Panc1 (cell line): ENCODE data around the gene MLN. TPM values are rescaled to one million over a fixed set of nuclear protein-coding genes. Genes with fewer than 3 reads are reported as not detected.

Experiments used
- ATAC-seq: fragments of 200-7000 bp; cut with Tn5 transposase; 2 replicates; pipeline ENCODE4 v1.9.1; 2020; ENCODE audit warnings: mild to moderate bottlenecking, moderate library complexity
- BruUV-seq: library from RNA; stranded (reverse); fragments of 400-500 nt; replicated peaks from 2 replicates; lab custom pipeline; 2021; lab: Mats Ljungman, UMichigan
- CTCF ChIA-PET: fragments of 300-600 bp; sonication (Branson Sonifier 250); formaldehyde crosslinking; loops from one replicate; lab custom pipeline; 2022; ENCODE audit warnings: antibody characterized with exemption; lab: Charles Lee
- POLR2A ChIA-PET: fragments of 300-600 bp; sonication (Branson Sonifier 250); formaldehyde crosslinking; loops from one replicate; lab custom pipeline; 2022; ENCODE audit warnings: antibody characterized with exemption; lab: Charles Lee
- DNase-seq: peaks from one replicate; pipeline ENCODE4 v3.0.0-alpha.2; 2010; ENCODE audit warnings: low read depth, low spot score
- H3K27ac ChIP-seq: 2 replicates; pipeline ENCODE4 v1.5.1; 2011; ENCODE audit warnings: mild to moderate bottlenecking, low read length, inconsistent platforms
- H3K27me3 ChIP-seq: fragments of 200-500 bp; sonication (Bioruptor generic); 2 replicates; pipeline ENCODE4 v1.6.0; 2014; ENCODE audit warnings: low read length, inconsistent platforms; ENCODE audit not compliant: control insufficient read depth, insufficient read depth
- H3K36me3 ChIP-seq: fragments of 200-500 bp; sonication (Bioruptor generic); 2 replicates; pipeline ENCODE4 v1.5.1; 2014; ENCODE audit warnings: inconsistent platforms, mild to moderate bottlenecking, low read length, moderate library complexity; ENCODE audit not compliant: control insufficient read depth, insufficient read depth
- H3K4me1 ChIP-seq: 2 replicates; pipeline ENCODE4 v1.5.1; 2011; ENCODE audit warnings: inconsistent platforms, mild to moderate bottlenecking, low read length, moderate library complexity; ENCODE audit not compliant: control insufficient read depth, insufficient read depth
- H3K4me3 ChIP-seq, 2 experiments: 2 replicates each; pipeline ENCODE4 v1.5.1; 2011 to 2012; ENCODE audit warnings: low read depth in 2 of 2, low read length in 2 of 2, mild to moderate bottlenecking in 2 of 2, inconsistent platforms in 1 of 2, moderate library complexity in 1 of 2
- H3K9me3 ChIP-seq: fragments of 200-500 bp; sonication (Bioruptor generic); 2 replicates; pipeline ENCODE4 v1.5.1; 2014; ENCODE audit warnings: low read depth, mild to moderate bottlenecking, inconsistent platforms, low read length, moderate library complexity; ENCODE audit not compliant: control insufficient read depth, insufficient read depth
- POLR2AphosphoS5 ChIP-seq: IDR thresholded peaks from 2 replicates; pipeline ENCODE4 v1.6.1; 2012; ENCODE audit warnings: mild to moderate bottlenecking, low read depth, low read length, moderate library complexity
- SIN3A ChIP-seq: IDR thresholded peaks from 2 replicates; pipeline ENCODE4 v1.6.1; 2012; ENCODE audit warnings: low read depth, mild to moderate bottlenecking, low read length, moderate library complexity, borderline replicate concordance; ENCODE audit not compliant: insufficient read depth
- TCF7L2 ChIP-seq: IDR thresholded peaks from 2 replicates; pipeline ENCODE4 v1.6.1; 2011; ENCODE audit warnings: mild to moderate bottlenecking, low read depth, low read length, inconsistent platforms
- in situ Hi-C: cut with HindIII; loops from 2 replicates; pipeline ENCODE4 v1.10.0; 2016; ENCODE audit warnings: low sequenced_read_pairs, low pct_unique_long_range_greater_than_20kb
- intact Hi-C: fragments of 100-400 bp; cut with micrococcal nuclease; formaldehyde crosslinking; loops from one replicate; pipeline ENCODE4 v1.10.0; 2022; ENCODE audit not compliant: unreplicated experiment
- total RNA-seq: library from RNA; stranded (reverse); gene quantifications from one replicate; pipeline ENCODE4 v1.2.1, GENCODE V29; 2021; ENCODE audit not compliant: unreplicated experiment
- TF ChIP-seq, protein P1 (sequence below): fragments of 450-650 bp; IDR thresholded peaks from 2 replicates; pipeline ENCODE4 v1.5.1; 2017; ENCODE audit warnings: mild to moderate bottlenecking
- TF ChIP-seq, protein P2 (sequence below), 2 experiments: IDR thresholded peaks; 2 replicates each; pipeline ENCODE4 v1.6.1; 2011 to 2012; ENCODE audit warnings: low read depth in 2 of 2, control low read depth in 1 of 2, low read length in 1 of 2, mild to moderate bottlenecking in 1 of 2, moderate library complexity in 1 of 2; ENCODE audit not compliant: insufficient read depth in 1 of 2

The MLN gene
- total RNA-seq, 1 experiment from 2014 or later, result not detected

DNA sequence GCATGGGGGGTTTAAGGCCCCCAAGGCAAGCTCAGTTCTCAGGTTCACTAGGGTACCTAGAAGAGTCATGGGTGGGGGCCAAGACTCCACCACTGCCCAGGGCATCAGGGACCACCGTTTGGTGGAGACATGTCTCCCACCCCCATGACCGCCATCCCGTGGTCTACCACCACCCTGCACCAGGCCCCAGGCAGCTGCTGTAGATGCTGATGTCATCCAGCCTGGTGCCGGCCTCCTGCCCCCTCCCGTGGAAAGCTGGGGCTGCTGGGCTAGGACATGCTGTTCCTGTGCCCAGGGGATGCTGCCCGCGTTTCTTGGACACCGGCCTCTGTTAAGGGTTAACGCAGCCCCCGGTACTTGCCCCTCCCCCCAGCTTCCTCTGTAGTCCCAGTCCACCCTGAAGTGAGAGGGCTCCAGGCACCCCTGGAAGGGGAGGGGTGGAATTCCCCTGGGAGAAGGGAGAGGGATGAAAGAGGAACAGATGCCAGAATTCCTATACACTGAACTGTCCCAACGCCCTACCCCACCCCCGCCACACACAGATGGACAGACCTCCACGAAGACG, 57.7 kb downstream of the MLN start:
- Histone ChIP-seq H3K4me1 (peaks cover 9% of the 10 kb centered on the region), H3K4me3 (no peak overlapping the region), H3K27ac (no peak overlapping the region), H3K27me3 (no peaks in the 10 kb centered on the region), H3K36me3 (no peaks in the 10 kb centered on the region), H3K9me3 (no peaks in the 10 kb centered on the region)
- intact Hi-C loops (loop anchor here (10.0 kb wide), 1 partner anchor 409 kb away; no protein-coding TSS in a partner anchor), in situ Hi-C loops (no loop called here)
- DNase-seq (no peak), ATAC-seq (peak; percentile 44; the same call in 1 of the 2 replicates)
- TF ChIP-seq POLR2AphosphoS5 (no peak), TCF7L2 (no peak), SIN3A (no peak)
- TF ChIP-seq, protein P1, sequence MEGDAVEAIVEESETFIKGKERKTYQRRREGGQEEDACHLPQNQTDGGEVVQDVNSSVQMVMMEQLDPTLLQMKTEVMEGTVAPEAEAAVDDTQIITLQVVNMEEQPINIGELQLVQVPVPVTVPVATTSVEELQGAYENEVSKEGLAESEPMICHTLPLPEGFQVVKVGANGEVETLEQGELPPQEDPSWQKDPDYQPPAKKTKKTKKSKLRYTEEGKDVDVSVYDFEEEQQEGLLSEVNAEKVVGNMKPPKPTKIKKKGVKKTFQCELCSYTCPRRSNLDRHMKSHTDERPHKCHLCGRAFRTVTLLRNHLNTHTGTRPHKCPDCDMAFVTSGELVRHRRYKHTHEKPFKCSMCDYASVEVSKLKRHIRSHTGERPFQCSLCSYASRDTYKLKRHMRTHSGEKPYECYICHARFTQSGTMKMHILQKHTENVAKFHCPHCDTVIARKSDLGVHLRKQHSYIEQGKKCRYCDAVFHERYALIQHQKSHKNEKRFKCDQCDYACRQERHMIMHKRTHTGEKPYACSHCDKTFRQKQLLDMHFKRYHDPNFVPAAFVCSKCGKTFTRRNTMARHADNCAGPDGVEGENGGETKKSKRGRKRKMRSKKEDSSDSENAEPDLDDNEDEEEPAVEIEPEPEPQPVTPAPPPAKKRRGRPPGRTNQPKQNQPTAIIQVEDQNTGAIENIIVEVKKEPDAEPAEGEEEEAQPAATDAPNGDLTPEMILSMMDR, result no peak
- TF ChIP-seq, protein P2, sequence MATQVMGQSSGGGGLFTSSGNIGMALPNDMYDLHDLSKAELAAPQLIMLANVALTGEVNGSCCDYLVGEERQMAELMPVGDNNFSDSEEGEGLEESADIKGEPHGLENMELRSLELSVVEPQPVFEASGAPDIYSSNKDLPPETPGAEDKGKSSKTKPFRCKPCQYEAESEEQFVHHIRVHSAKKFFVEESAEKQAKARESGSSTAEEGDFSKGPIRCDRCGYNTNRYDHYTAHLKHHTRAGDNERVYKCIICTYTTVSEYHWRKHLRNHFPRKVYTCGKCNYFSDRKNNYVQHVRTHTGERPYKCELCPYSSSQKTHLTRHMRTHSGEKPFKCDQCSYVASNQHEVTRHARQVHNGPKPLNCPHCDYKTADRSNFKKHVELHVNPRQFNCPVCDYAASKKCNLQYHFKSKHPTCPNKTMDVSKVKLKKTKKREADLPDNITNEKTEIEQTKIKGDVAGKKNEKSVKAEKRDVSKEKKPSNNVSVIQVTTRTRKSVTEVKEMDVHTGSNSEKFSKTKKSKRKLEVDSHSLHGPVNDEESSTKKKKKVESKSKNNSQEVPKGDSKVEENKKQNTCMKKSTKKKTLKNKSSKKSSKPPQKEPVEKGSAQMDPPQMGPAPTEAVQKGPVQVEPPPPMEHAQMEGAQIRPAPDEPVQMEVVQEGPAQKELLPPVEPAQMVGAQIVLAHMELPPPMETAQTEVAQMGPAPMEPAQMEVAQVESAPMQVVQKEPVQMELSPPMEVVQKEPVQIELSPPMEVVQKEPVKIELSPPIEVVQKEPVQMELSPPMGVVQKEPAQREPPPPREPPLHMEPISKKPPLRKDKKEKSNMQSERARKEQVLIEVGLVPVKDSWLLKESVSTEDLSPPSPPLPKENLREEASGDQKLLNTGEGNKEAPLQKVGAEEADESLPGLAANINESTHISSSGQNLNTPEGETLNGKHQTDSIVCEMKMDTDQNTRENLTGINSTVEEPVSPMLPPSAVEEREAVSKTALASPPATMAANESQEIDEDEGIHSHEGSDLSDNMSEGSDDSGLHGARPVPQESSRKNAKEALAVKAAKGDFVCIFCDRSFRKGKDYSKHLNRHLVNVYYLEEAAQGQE (IDR thresholded peaks at IDR 0.05; ENCODE audit: insufficient read depth in 1 of 2, low read depth in 2 of 2, low read length in 1 of 2), result no peak
- no TSS peak for BruUV-seq
- CTCF ChIA-PET, result interaction anchor here (0.5 to 3.9 kb wide), 2 partner anchors 16 to 406 kb away, joined by 5 to 24 read pairs; no protein-coding TSS in a partner anchor
- POLR2A ChIA-PET, result interaction anchor here (0.5 kb wide), 1 partner anchor 9 kb away, joined by 4 read pairs; no protein-coding TSS in a partner anchor

DNA sequence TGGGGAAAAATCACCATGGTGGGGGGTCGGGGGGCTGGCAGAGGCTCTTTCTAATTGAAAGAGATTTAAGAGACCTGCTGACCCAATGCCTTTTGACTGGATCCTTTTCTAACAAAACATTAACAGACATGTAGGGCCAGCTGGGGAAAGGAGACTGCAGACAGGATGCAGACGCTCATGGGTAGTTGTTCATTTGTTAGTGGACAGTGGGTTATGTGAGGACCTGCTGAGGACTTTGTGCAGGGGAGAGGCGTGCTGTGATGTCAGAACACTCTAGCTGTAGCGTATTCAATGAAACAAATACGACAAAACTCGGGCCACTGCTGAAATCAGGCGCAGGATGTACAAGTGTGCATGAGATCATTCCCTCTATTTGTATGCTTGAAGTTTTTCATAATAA, 58.3 kb downstream of the MLN start:
- H3K36me3 ChIP-seq, result no peaks in the 10 kb centered on the region
- intact Hi-C loops, result loop anchor here (10.0 kb wide), 1 partner anchor 409 kb away; no protein-coding TSS in a partner anchor
- DNase-seq (no peak), ATAC-seq (no peak)
- in situ Hi-C loops, result no loop called here
- H3K27ac ChIP-seq, result peak overlapping the region; percentile 12; the same call in 1 of the 2 replicates
- CTCF ChIA-PET, result interaction anchor here (0.5 to 3.9 kb wide), 2 partner anchors 16 to 407 kb away, joined by 5 to 24 read pairs; no protein-coding TSS in a partner anchor
- H3K4me3 ChIP-seq, result no peak overlapping the region
- H3K9me3 ChIP-seq, result no peaks in the 10 kb centered on the region
- POLR2A ChIA-PET, result interaction anchor here (0.5 kb wide), 1 partner anchor 10 kb away, joined by 4 read pairs; no protein-coding TSS in a partner anchor
- H3K4me1 ChIP-seq, result peaks cover 9% of the 10 kb centered on the region
- H3K27me3 ChIP-seq, result no peaks in the 10 kb centered on the region
- no TSS peak for BruUV-seq
- TF ChIP-seq TCF7L2, result no peak
- TF ChIP-seq, protein P1, result no peak
- TF ChIP-seq, protein P2 (IDR thresholded peaks at IDR 0.05; ENCODE audit: insufficient read depth in 1 of 2, low read depth in 2 of 2, low read length in 1 of 2), result no peak
- TF ChIP-seq POLR2AphosphoS5, result no peak
- TF ChIP-seq SIN3A, result no peak
